Osteoblast (primary cell): ENCODE measurements around the gene TACC2. TPM values are rescaled to one million over a fixed set of nuclear protein-coding genes. Genes with fewer than 3 reads are reported as not detected.

Experiments
- DNase-seq: peaks from one replicate; pipeline ENCODE4 v3.0.0; 2011; ENCODE audit warnings: low spot score, mixed read lengths; ENCODE audit not compliant: insufficient read length; ENCODE audit errors: missing footprints
- H2AFZ ChIP-seq: 2 replicates; pipeline ENCODE4 v1.6.0; 2011; ENCODE audit warnings: mild to moderate bottlenecking, low read length
- H3K27ac ChIP-seq: 2 replicates; pipeline ENCODE4 v1.5.1; 2011; ENCODE audit warnings: mild to moderate bottlenecking, low read depth, low read length, moderate library complexity
- H3K27me3 ChIP-seq: 2 replicates; pipeline ENCODE4 v1.6.0; 2012; ENCODE audit warnings: mild to moderate bottlenecking, control low read depth, inconsistent platforms, low read length, moderate library complexity; ENCODE audit not compliant: insufficient read depth
- H3K36me3 ChIP-seq: 2 replicates; pipeline ENCODE4 v1.5.1; 2011; ENCODE audit warnings: mild to moderate bottlenecking, low read length, control low read depth, moderate library complexity; ENCODE audit not compliant: insufficient read depth
- H3K4me1 ChIP-seq: 2 replicates; pipeline ENCODE4 v1.5.1; 2011; ENCODE audit warnings: mild to moderate bottlenecking, low read length, control low read depth, moderate library complexity; ENCODE audit not compliant: insufficient read depth
- H3K4me2 ChIP-seq: 2 replicates; pipeline ENCODE4 v1.6.0; 2011; ENCODE audit warnings: mild to moderate bottlenecking, low read length; ENCODE audit not compliant: insufficient read depth
- H3K4me3 ChIP-seq: fragments of 200-600 bp; sonication (generic); 3 replicates; pipeline ENCODE4 v1.5.1; 2012; ENCODE audit warnings: mild to moderate bottlenecking, low read length, inconsistent platforms; ENCODE audit not compliant: insufficient read depth
- H3K79me2 ChIP-seq: 2 replicates; pipeline ENCODE4 v1.6.0; 2012; ENCODE audit warnings: mild to moderate bottlenecking, low read length, control low read depth, inconsistent platforms; ENCODE audit not compliant: insufficient read depth
- H3K9me3 ChIP-seq: 2 replicates; pipeline ENCODE4 v1.5.1; 2011; ENCODE audit warnings: low read depth, low read length, control low read depth
- H4K20me1 ChIP-seq: 2 replicates; pipeline ENCODE4 v1.6.0; 2012; ENCODE audit warnings: mild to moderate bottlenecking, low read length, control low read depth; ENCODE audit not compliant: insufficient read depth
- total RNA-seq: library from RNA; depleted of rRNA; stranded (reverse); fragments of >200 nt; gene quantifications from 2 replicates; pipeline ENCODE4 v1.2.3, GENCODE V29; 2012
- TF ChIP-seq, protein P1 (sequence below): IDR thresholded peaks from 2 replicates; pipeline ENCODE4 v1.5.1; 2011; ENCODE audit warnings: mild to moderate bottlenecking, low read depth, low read length, moderate library complexity; ENCODE audit errors: extremely low read depth

TACC2 gene
- total RNA-seq, 1 donor = 5.8 TPM

DNA sequence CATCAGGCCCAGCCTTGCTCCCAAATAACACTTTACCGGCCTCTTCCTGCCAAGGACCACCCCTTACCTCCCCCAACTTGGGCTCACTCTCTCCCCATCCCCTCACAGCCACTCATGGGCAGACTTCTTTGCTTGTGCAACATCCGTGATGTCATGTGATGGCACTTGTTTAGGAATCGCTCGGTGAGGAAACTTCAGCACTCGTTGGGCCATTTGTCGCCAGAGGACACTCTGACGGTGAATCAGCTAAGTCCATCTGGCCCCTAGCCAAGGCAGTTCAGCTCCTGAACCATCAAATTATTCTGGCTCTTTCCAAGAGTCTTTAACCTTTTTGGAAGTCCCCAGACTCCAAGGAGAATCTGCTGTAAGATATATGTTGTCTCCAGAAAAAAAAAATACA, 301.4 kb downstream of the TACC2 start:
- no peak overlapping the region for H3K4me3 ChIP-seq
- no peak overlapping the region for H3K27ac ChIP-seq
- H3K4me1 ChIP-seq = peaks cover 5% of the 10 kb centered on the region
- H3K9me3 ChIP-seq = no peaks in the 10 kb centered on the region
- TF ChIP-seq, protein P1, sequence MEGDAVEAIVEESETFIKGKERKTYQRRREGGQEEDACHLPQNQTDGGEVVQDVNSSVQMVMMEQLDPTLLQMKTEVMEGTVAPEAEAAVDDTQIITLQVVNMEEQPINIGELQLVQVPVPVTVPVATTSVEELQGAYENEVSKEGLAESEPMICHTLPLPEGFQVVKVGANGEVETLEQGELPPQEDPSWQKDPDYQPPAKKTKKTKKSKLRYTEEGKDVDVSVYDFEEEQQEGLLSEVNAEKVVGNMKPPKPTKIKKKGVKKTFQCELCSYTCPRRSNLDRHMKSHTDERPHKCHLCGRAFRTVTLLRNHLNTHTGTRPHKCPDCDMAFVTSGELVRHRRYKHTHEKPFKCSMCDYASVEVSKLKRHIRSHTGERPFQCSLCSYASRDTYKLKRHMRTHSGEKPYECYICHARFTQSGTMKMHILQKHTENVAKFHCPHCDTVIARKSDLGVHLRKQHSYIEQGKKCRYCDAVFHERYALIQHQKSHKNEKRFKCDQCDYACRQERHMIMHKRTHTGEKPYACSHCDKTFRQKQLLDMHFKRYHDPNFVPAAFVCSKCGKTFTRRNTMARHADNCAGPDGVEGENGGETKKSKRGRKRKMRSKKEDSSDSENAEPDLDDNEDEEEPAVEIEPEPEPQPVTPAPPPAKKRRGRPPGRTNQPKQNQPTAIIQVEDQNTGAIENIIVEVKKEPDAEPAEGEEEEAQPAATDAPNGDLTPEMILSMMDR = no peak
- DNase-seq = no peak
- peaks cover 8% of the 10 kb centered on the region for H3K27me3 ChIP-seq
- H3K36me3 ChIP-seq = no peaks in the 10 kb centered on the region
- no peak overlapping the region for H3K4me2 ChIP-seq
- H2AFZ ChIP-seq = no peak overlapping the region
- H4K20me1 ChIP-seq = no peaks in the 10 kb centered on the region
- H3K79me2 ChIP-seq = no peaks in the 10 kb centered on the region

DNA sequence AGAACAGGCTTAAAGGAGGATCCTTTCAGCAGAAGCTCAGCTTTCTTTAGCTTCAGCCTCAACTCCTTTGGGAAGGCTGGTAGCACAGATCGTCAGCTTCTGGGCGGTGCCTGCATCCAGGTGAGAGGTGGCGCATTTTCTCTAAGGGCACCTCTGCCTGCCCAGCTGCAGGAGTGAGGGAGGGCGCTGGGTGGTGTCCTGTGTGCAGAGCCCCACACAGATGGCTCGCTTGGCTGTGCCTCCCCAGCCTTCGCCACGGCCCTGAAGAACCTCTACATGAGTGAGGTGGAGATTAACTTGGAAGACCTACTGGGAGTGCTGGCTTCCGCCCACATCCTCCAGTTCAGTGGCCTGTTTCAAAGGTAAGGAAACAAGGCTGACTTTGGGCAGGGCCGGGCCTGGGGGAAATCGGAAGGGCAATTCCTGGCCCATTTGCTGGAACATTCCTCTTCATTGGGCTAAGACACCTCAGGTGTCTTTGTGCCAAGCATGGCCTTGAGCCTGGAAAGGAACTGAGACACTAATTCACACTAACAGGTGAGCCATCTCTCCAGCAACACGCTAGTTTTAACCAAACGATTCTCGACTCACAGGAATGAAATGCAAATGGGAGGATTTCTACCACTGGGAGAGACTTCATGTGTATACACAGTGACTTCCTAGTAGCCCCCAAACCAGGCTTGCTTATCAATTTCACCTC, 302.0 kb downstream of the TACC2 start:
- TF ChIP-seq, protein P1 = no peak
- Histone ChIP-seq H3K27me3 (peaks cover 8% of the 10 kb centered on the region), H3K4me3 (no peak overlapping the region), H4K20me1 (no peaks in the 10 kb centered on the region), H3K4me1 (peaks cover 5% of the 10 kb centered on the region), H3K4me2 (no peak overlapping the region), H3K36me3 (no peaks in the 10 kb centered on the region), H3K9me3 (no peaks in the 10 kb centered on the region), H3K79me2 (no peaks in the 10 kb centered on the region), H3K27ac (no peak overlapping the region), H2AFZ (no peak overlapping the region)
- DNase-seq = no peak

DNA sequence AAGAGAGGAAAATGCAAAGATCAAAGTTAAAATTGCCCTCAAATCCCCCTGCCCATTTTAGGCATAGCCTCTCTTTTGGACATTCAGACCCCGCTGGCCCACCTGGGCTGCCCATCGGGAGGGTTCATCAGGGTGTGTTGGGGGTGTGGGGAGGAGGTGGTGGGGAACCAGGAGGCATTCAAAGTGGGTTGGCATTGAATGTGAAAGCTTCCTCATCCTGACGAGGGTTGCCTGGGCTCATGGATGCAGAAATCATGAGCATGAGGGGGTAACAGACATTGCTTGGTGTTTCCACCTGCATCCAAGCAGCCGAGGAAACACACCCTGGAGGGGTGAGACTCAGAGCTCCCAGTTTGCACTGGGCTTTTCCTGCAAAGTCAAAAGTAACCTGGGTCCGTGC, 302.8 kb downstream of the TACC2 start:
- Histone ChIP-seq H3K79me2 (no peaks in the 10 kb centered on the region), H3K27me3 (peaks cover 8% of the 10 kb centered on the region), H3K36me3 (no peaks in the 10 kb centered on the region), H3K9me3 (no peaks in the 10 kb centered on the region), H3K4me1 (peaks cover 5% of the 10 kb centered on the region), H4K20me1 (no peaks in the 10 kb centered on the region), H3K4me2 (no peak overlapping the region), H3K4me3 (no peak overlapping the region), H3K27ac (no peak overlapping the region), H2AFZ (no peak overlapping the region)
- TF ChIP-seq, protein P1 = no peak
- no peak for DNase-seq

DNA sequence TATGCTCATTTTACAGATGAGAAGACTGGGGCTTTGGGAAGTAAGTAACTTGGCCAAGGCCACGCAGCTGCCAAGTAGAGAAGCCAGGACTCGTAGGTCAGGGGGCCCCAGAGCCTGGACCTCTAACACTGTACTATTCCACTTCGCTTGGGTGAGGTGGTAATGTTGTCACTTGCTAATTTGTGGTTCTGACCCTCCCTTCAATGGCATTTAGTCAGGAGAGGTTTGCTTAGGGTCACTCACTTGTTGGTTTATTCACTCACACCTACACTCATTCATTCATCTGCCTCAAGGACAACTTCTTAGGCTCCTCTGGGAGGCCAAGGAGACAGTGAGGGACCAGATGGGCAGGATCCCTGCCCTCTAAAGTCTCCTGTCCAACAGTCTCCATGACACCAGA, 303.4 kb downstream of the TACC2 start:
- H2AFZ ChIP-seq = no peak overlapping the region
- TF ChIP-seq, protein P1 = no peak
- no peaks in the 10 kb centered on the region for H4K20me1 ChIP-seq
- H3K4me1 ChIP-seq = peaks cover under 1% of the 10 kb centered on the region
- no peaks in the 10 kb centered on the region for H3K9me3 ChIP-seq
- no peaks in the 10 kb centered on the region for H3K79me2 ChIP-seq
- no peaks in the 10 kb centered on the region for H3K36me3 ChIP-seq
- H3K4me2 ChIP-seq = no peak overlapping the region
- H3K4me3 ChIP-seq = no peak overlapping the region
- no peak for DNase-seq
- peaks cover 14% of the 10 kb centered on the region for H3K27me3 ChIP-seq
- no peak overlapping the region for H3K27ac ChIP-seq
